HL-60 (cell line): ENCODE data around the gene PTPRT.

Source experiments
- GABPA ChIP-seq: IDR thresholded peaks from 2 replicates; pipeline ENCODE4 v1.6.1; 2012; ENCODE audit warnings: low read depth
- POLR2AphosphoS5 ChIP-seq: IDR thresholded peaks from 2 replicates; pipeline ENCODE4 v1.6.1; 2012; ENCODE audit warnings: low read depth
- SPI1 ChIP-seq: IDR thresholded peaks from 2 replicates; pipeline ENCODE4 v1.6.1; 2012; ENCODE audit warnings: low read depth, mild to moderate bottlenecking, borderline replicate concordance
- TF ChIP-seq, protein P1 (sequence below): IDR thresholded peaks from one replicate; pipeline ENCODE4 v1.5.1; 2011; ENCODE audit warnings: low read length, control low read depth, inconsistent platforms; ENCODE audit not compliant: insufficient read depth
- TF ChIP-seq, protein P2 (sequence below): IDR thresholded peaks from 2 replicates; pipeline ENCODE4 v1.6.1; 2012; ENCODE audit warnings: low read depth; ENCODE audit not compliant: insufficient replicate concordance

DNA sequence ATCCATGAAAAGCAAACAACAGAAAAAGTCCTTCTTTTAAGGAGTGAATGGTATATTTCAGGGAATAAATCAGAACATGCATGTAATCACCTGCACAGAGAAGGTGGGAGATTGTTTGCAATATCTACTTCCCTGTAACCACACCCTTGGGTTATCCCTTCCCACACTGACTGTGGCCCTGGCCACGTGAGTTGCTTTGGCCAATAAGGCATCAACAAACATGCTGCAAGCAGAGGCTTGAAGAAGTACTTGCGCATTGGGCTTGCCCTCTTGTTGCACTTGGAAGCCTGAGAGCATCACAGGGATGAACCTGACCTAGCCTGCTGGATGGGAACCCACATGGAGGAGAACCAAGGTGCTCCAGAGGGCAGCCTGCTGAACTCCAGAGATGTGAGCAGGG is 208.5 kb downstream of the PTPRT start:
- no peak for TF ChIP-seq POLR2AphosphoS5
- TF ChIP-seq, protein P1, sequence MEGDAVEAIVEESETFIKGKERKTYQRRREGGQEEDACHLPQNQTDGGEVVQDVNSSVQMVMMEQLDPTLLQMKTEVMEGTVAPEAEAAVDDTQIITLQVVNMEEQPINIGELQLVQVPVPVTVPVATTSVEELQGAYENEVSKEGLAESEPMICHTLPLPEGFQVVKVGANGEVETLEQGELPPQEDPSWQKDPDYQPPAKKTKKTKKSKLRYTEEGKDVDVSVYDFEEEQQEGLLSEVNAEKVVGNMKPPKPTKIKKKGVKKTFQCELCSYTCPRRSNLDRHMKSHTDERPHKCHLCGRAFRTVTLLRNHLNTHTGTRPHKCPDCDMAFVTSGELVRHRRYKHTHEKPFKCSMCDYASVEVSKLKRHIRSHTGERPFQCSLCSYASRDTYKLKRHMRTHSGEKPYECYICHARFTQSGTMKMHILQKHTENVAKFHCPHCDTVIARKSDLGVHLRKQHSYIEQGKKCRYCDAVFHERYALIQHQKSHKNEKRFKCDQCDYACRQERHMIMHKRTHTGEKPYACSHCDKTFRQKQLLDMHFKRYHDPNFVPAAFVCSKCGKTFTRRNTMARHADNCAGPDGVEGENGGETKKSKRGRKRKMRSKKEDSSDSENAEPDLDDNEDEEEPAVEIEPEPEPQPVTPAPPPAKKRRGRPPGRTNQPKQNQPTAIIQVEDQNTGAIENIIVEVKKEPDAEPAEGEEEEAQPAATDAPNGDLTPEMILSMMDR, result no peak
- TF ChIP-seq, protein P2, sequence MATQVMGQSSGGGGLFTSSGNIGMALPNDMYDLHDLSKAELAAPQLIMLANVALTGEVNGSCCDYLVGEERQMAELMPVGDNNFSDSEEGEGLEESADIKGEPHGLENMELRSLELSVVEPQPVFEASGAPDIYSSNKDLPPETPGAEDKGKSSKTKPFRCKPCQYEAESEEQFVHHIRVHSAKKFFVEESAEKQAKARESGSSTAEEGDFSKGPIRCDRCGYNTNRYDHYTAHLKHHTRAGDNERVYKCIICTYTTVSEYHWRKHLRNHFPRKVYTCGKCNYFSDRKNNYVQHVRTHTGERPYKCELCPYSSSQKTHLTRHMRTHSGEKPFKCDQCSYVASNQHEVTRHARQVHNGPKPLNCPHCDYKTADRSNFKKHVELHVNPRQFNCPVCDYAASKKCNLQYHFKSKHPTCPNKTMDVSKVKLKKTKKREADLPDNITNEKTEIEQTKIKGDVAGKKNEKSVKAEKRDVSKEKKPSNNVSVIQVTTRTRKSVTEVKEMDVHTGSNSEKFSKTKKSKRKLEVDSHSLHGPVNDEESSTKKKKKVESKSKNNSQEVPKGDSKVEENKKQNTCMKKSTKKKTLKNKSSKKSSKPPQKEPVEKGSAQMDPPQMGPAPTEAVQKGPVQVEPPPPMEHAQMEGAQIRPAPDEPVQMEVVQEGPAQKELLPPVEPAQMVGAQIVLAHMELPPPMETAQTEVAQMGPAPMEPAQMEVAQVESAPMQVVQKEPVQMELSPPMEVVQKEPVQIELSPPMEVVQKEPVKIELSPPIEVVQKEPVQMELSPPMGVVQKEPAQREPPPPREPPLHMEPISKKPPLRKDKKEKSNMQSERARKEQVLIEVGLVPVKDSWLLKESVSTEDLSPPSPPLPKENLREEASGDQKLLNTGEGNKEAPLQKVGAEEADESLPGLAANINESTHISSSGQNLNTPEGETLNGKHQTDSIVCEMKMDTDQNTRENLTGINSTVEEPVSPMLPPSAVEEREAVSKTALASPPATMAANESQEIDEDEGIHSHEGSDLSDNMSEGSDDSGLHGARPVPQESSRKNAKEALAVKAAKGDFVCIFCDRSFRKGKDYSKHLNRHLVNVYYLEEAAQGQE, result no peak
- no peak for TF ChIP-seq GABPA
- no peak for TF ChIP-seq SPI1
